GOT3 (cell line): ENCODE results near the gene PRUNE2.

Experiments
- DNase-seq: peaks from one replicate; lab custom pipeline; 2025; ENCODE audit warnings: mixed read lengths; lab: John Stamatoyannopoulos, UW

PRUNE2 gene

GRCh38 chr9:76628155-76628554 is 277.8 kb downstream of the PRUNE2 start:
- no peak for DNase-seq

- DNase-seq: no peak
Measured at GRCh38 chr9:76626980-76627379, 278.9 kb downstream of the PRUNE2 start.

GRCh38 chr9:76626141-76626540 is 279.8 kb downstream of the PRUNE2 start:
- no peak for DNase-seq

GRCh38 chr9:76624391-76625048 is 281.4 kb downstream of the PRUNE2 start:
- DNase-seq: no peak

- DNase-seq: no peak
Measured at GRCh38 chr9:76620996-76621395, 284.9 kb downstream of the PRUNE2 start.

- DNase-seq: no peak
Measured at GRCh38 chr9:76620581-76620980, 285.3 kb downstream of the PRUNE2 start.

GRCh38 chr9:76619640-76620039 is 286.3 kb downstream of the PRUNE2 start:
- no peak for DNase-seq

- DNase-seq: no peak
Measured at GRCh38 chr9:76619197-76619596, 286.7 kb downstream of the PRUNE2 start.

GRCh38 chr9:76618762-76619161 is 287.2 kb downstream of the PRUNE2 start:
- DNase-seq: no peak

GRCh38 chr9:76617497-76618175 is 288.3 kb downstream of the PRUNE2 start:
- no peak for DNase-seq

- DNase-seq: no peak
Measured at GRCh38 chr9:76616780-76617179, 289.1 kb downstream of the PRUNE2 start.

GRCh38 chr9:76615177-76615603 is 290.7 kb downstream of the PRUNE2 start:
- DNase-seq: no peak

GRCh38 chr9:76613974-76614373 is 291.9 kb downstream of the PRUNE2 start:
- DNase-seq: no peak

- DNase-seq: no peak
Measured at GRCh38 chr9:76613150-76613781, 292.6 kb downstream of the PRUNE2 start.

- peak; percentile 3 for DNase-seq
Measured at GRCh38 chr9:76610011-76610352, 295.9 kb downstream of the PRUNE2 start.

GRCh38 chr9:76609285-76610010 is 296.5 kb downstream of the PRUNE2 start:
- DNase-seq: no peak

- no peak for DNase-seq
Measured at GRCh38 chr9:76608575-76609273, 297.2 kb downstream of the PRUNE2 start.

- DNase-seq: no peak
Measured at GRCh38 chr9:76607730-76608436, 298.0 kb downstream of the PRUNE2 start.

- no peak for DNase-seq
Measured at GRCh38 chr9:76605321-76605900, 300.5 kb downstream of the PRUNE2 start.

GRCh38 chr9:76603931-76604570 is 301.9 kb downstream of the PRUNE2 start:
- no peak for DNase-seq
